GM18517 (cell line): Measurements from ENCODE around the gene GOLGA3.
A peak's percentile ranks its signal among the peaks of the same experiment; 100 is the strongest.
"Not testable (repeated sequence)": the region's sequence is repeated elsewhere in the genome, so short reads cannot be mapped to it uniquely, and the experiment has no call there.

ENCODE experiments used
- ATAC-seq: cut with Tn5 transposase; IDR thresholded peaks from one replicate; pipeline ENCODE4 v1.9.1; 2021; ENCODE audit warnings: mild to moderate bottlenecking, moderate library complexity; ENCODE audit not compliant: unreplicated experiment

The GOLGA3 gene, protein sequence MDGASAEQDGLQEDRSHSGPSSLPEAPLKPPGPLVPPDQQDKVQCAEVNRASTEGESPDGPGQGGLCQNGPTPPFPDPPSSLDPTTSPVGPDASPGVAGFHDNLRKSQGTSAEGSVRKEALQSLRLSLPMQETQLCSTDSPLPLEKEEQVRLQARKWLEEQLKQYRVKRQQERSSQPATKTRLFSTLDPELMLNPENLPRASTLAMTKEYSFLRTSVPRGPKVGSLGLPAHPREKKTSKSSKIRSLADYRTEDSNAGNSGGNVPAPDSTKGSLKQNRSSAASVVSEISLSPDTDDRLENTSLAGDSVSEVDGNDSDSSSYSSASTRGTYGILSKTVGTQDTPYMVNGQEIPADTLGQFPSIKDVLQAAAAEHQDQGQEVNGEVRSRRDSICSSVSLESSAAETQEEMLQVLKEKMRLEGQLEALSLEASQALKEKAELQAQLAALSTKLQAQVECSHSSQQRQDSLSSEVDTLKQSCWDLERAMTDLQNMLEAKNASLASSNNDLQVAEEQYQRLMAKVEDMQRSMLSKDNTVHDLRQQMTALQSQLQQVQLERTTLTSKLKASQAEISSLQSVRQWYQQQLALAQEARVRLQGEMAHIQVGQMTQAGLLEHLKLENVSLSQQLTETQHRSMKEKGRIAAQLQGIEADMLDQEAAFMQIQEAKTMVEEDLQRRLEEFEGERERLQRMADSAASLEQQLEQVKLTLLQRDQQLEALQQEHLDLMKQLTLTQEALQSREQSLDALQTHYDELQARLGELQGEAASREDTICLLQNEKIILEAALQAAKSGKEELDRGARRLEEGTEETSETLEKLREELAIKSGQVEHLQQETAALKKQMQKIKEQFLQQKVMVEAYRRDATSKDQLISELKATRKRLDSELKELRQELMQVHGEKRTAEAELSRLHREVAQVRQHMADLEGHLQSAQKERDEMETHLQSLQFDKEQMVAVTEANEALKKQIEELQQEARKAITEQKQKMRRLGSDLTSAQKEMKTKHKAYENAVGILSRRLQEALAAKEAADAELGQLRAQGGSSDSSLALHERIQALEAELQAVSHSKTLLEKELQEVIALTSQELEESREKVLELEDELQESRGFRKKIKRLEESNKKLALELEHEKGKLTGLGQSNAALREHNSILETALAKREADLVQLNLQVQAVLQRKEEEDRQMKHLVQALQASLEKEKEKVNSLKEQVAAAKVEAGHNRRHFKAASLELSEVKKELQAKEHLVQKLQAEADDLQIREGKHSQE (N-terminal part only)

DNA sequence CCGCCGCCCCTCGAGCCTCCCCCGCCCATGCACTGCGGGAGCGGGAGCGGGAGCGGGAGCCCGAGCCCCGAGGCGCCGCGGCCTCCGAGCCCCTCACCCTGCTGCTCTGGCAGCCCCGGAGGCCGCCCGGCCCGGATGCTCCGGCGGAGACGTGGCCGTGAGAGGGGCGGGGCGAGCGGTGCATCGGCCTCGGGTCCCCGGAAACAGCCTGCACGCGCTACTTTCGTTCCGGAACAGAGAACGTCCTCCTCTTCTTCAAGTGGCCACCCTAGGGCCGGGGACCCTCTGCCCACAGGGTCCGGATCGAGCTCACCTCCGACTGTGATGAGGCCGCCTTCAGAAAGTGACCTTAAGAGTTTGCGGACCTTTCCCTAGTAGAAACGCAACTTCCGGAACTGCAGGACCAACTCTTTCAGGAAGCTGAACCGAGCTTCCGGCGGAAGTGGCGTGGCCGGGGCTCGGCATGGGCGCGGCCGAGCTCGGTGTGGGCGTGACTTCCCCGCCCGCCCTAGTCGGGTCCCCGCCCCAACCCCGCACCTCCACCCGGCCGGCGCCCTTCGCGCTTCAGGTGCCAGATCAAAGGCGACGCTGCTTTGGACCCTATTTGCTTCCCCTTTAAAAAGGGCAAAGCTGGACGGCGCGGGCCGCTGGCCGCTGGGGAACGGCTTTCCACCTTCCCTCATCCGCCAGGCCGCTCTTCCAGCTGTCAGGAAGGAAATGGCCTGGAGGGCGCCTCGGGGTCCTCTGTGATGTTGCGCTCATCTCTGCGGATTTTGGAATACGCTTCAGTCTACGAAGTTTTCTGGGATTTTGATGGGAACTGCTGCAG lies at the start of gene GOLGA3:
Gene GOLGA3 (minus strand): TSS at position 164 of the 829 bp plus-strand sequence. CDS start 6,741 bp downstream, outside the sequence.
- peak; percentile 71 for ATAC-seq

DNA sequence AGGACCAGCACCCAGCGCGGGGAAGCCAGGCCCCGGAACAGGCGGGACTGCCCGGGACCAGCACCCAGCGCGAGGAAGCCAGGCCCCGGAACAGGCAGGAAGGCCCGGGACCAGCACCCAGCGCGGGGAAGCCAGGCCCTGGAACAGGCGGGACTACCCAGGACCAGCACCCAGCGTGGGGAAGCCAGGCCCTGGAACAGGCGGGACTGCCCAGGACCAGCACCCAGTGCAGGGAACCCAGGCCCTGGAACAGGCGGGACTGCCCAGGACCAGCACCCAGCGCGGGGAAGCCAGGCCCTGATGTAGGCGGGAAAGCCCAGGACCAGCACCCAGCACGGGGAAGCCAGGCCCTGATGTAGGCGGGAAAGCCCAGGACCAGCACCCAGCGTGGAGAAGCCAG lies 46.0 kb upstream of the GOLGA3 start:
- not testable (repeated sequence) for ATAC-seq

DNA sequence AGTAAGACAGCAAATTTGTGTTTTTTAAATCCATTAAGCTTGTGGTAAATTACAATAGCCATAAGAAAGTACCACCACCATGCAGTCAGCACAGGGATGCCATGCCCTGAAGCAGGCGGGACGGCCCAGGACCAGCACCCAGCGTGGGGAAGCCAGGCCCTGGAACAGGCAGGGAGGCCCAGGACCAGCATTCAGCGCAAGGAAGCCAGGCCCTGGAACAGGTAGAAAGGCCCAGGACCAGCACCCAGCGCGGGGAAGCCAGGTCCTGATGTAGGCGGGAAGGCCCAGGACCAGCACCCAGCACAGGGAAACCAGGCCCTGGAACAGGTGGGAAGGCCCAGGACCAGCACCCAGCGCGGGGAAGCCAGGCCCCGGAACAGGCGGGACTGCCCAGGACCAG lies 45.5 kb upstream of the GOLGA3 start:
- no peak for ATAC-seq

DNA sequence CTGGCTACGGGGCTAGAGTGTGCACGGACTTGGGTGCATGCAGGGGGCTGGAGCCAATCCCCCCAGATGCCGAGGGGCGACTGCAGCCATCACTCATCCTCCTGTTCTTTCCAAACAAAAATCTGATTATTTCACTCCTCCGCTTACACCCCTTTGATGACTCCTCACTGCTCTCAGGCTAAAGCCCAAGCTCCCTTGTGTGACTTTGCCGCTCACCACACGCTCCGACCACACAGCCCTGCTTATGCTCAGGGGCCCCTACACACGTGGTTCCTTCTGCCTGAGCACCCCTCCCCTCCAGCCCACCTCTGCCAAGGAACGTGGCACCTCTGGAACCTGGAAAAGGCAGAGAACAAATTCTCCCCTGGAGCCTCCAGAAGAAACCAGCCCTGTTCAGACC lies 45.1 kb upstream of the GOLGA3 start:
- no peak for ATAC-seq

DNA sequence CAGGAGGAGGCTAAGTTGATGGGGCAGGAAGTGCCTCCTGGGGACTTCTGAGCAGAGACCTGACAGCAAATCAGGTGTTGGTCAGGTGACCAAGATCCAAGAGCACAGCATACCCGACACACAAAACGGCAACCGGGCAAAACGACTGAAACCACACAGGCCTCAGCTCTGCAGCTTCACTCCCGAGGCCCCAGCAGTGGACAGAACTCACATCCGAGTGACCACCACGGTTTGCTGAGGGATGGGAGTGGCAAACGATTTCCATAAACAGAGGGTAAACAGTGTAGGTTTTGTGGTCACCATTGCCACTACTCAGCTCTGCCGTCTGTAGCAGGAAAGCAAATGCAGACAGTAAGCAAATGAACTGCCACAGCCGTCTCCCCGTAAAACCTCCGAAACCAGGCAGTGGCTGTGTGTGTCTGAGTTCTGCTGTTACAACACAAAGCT lies 44.3 kb upstream of the GOLGA3 start:
- ATAC-seq, result no peak

DNA sequence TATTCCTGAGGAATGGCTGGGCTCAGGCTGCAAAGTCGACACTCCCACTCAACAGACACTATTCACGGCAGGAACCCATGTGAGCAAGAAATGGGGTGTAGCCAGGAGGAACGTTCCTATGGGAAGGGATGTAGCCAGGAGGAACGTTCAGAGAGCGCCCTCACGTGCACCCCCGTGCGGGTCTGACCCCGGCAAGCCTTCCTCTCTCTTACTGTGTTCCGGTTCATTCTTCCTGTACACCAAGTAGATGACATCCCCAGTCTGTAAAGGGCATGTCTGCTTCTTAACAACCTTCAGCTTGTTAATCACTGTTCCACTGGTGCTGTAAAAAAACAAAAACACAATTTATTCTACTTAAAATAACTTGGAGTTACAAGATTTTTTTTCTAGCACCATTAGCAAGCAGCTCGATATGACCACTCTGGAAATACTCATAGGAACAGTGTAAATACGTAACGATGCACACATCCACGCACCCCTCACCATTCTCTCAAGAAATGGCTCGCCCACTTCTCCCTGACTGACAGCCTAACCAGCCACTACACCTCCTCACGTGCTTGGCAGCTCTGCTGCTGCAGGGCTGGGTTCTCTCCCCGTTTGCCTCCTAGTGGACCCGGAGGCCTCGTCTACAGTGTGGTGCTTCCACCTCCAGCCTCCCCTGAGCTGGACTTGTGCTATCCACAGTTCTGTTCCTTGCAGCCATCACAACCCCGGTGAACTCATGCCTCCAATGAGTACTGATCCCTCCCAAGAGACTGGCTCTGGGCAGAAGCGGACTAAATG lies 43.6 kb upstream of the GOLGA3 start:
- no peak for ATAC-seq

DNA sequence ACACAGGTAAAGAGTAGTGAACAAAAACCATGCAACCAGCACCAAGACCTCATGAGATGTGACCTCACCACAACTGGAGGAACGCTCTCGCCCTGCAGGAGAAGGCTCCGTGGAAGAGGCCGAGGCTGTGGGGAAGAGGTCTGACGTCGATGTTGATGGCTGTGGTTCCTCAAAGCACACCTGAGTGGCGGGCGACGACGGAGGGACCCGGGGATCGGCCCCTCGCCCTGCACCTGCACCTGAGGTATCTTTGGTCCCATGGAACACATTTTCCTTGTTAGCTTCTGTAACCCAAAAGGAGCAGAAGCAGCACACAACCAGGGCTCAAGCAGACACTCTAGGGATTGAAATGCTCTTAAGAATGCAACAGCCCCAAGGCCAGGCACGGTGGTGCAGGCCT lies 40.9 kb upstream of the GOLGA3 start:
- no peak for ATAC-seq

DNA sequence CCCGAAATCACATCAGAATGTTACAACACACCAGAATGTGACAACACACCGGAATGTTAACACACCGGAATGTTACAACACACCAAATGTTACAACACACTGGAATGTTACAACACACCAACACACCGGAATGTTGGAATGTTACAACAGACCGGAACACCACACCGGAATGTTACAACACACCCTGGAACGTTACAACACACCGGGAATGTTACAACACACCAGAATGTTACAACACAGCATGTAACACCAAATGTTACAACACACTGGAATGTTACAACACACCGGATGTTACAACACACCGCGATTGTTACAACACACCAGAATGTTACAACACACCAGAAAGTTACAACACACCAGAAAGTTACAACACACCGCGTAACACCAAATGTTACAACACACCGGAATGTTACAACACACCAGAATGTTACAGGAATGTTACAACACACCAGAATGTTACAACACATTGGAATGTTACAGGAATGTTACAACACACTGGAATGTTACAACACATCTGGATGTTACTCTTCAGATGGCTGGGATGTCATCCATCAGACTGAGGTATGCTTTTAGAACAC lies 37.7 kb upstream of the GOLGA3 start:
- ATAC-seq, result no peak

DNA sequence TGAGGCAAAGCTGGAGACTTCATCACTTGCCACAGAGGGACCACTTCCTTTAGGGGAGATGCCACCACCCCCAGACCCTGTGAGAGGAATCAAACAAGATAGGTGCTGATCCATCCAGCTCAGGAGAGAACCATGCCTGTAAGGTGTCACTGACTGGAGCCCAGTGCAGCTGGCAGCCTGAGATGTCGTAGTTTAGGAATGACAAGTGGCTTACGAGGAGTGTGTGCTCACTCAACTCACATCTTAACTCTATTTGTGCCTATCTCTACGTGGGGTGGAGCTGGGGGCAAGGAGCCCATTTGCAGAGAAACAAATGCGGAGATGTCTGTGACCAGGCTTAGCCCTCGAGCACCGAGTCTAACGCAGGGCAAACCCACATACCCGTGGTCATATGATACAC lies 32.9 kb upstream of the GOLGA3 start:
- no peak for ATAC-seq

DNA sequence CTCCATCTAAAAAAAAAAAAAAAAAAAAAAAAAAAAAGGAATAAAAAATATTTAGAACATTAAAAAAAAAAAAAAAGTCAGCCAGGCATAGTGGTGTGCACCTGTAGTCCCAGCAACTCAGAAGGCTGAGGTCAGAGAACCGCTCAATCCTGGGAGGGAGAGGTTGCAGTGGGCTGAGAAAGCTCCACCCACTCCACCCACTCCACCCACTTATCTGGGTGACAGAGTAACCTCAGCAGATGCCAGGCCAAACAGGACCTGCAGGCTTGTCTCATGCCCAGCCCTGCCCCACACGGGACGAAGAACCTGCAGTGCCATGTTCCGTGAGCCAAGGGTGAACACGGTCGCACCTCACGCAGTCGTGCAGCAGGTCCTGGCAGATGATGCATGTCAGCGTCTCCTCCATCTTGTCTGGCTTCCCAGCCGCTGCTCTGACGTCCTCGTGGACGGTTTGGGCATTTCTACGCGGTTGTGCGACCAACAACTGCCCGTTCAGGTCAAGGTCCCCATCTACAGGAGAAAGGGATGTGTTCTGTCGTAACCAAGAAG lies 30.1 kb upstream of the GOLGA3 start:
- no peak for ATAC-seq

DNA sequence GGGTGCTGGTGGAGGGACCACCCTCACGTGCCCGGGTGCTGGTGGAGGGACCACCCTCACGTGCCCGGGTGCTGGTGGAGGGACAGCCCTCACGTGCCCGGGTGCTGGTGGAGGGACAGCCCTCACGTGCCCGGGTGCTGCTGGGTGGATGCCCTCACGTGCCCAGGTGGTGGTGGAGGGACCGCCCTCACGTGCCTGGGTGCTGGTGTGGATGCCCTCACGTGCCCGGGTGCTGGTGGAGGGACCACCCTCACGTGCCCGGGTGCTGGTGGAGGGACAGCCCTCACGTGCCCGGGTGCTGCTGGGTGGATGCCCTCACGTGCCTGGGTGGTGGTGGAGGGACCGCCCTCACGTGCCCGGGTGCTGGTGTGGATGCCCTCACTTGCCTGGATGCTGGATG lies 28.4 kb upstream of the GOLGA3 start:
- not testable (repeated sequence) for ATAC-seq

DNA sequence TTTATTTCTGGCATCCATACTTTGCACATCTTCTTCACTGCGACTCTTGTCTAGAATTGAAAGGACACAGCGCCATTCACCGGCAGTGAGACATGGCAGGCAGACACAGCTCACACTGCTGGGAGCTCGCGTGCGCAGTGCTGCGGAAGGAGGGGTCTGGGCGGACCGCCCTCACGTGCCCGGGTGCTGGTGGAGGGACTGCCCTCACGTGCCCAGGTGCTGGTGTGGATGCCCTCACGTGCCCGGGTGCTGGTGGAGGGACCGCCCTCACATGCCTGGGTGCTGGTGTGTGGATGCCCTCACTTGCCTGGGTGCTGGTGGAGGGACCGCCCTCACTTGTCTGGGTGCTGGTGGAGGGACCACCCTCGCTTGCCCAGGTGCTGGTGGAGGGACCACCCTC lies 27.9 kb upstream of the GOLGA3 start:
- no peak for ATAC-seq

DNA sequence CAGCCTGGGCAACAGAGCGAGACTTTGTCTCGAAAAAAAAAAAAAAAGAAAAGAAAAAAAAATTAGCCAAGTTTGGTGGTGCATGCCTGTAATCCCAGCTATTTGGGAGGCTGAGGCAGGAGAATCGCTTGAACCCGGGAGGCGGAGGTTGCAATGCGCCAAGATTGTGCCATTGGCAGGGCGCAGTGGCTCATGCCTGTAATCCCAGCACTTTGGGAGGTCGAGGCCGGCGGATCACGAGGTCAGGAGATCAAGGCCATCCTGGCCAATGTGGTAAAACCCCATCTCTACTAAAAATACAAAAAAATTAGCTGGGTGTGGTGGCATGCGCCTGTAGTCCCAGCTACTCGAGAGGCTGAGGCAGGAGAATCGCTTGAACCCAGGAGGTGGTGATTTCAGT lies 26.5 kb upstream of the GOLGA3 start:
- not testable (repeated sequence) for ATAC-seq

DNA sequence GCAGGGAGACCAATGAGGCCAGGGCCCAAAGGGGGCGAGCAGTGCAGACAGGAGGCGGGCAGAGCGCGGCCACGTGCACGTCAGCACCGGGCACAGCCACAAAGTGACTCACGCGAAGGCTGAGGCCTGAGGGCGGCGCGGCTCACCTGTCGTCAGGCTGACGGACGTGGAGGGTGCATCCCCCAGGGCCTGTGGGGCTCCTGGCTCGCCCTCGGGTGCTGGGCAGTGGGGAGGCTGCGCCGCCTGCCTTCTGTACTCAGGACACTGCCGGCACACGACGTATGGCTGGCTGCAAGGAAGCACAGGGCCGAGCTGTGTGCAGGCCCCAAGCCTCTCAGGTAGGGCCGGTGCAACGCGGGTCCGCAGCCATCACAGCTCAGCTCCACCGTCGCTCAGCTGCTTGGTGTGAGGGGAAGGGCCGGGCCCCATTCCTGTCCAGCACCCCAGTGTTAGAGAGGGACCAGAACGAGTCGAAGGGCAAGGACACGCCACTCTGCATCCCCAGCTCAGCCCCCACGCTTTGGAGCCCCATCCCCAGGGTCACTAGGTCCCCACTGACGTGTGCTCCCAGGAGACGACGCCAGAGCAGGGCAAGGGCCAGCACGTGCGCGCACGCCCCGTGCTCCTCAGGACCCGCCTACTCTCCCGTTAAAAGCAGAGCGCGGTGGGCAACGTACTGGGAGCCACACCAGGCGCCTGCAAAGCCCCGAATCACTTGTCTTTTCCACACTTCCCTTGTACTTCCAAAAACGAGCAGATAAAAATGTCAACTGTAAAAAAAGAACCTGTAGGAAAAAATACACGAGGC lies 24.8 kb upstream of the GOLGA3 start:
- no peak for ATAC-seq

DNA sequence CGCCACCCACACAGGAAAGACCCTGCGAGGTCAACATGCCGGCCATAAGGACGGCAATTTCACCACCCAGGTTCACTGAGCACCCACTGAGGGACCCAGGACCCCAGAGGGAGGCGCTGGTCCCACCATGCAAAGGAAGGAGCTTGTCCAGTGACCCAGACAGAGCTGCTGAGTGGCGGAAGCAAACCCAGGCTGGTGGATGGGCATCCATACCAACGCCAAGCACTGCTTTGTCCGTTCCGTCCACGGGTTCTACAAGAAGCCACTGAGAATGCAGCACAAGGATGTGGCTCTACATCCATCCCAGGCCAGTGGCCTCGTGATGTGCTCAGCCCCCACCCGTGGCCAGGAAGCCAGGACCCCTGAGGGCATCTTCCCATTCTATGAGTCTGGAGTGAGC lies 23.8 kb upstream of the GOLGA3 start:
- no peak for ATAC-seq

DNA sequence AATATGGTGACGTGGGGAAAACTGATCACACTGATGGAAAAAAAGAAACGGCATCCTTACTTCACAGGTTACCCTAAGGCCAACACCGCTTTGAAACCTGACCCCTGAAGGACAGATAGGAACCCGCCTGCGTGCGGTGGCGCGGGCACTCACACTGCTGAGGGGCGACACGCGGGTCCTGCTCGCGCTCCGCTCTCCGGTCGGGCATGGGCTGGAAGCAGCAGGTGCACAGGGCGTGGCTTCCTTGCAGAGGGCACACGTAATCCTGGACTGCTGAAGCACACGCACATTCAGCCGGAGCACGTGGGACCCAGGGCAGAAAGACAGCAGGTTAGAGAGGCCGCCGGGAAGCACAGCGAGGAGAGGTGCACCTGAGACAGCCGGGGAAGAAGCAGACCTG lies 22.8 kb upstream of the GOLGA3 start:
- ATAC-seq, result no peak

DNA sequence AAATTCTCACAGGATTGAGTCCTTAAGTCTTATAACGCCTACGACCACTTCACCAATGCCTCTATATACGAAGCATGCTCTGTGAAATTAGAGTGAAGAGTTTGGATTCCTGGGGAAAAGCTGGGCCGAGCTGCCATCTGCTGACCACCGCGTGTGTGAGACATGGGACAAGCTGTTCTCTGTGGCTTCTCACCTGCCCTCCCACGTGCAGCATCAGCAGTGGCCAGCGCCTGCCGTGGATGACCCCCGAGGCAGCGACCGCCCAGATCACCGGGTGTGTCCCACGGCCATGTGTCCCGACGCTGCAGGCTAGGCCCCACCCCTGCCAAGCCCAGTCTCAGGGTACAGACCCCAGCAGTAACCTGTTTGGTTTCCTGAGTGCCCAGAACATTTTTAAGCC lies 21.6 kb upstream of the GOLGA3 start:
- ATAC-seq, result no peak

DNA sequence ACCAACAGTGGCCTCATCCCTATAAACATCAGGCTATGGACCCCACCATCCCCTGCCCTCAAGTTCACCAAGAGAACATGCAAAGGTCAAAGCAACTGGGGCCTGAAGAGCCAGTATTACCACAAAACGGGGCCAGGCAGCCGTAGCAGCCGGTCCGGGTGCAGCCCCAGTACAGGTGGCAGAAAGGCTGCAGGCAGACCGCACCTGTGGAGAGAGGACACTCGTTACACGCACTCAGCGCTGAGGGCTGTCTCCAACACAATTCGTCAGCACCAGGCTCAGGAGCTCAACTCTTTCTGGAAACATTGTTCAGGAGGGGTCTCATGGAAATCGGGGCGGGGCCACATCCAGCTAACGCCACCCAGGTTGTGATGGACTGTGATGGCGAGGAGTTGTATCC lies 19.9 kb upstream of the GOLGA3 start:
- ATAC-seq, result no peak
